ENCODE results near the gene MFSD12. TPM values are rescaled to one million over a fixed set of nuclear protein-coding genes. Genes with fewer than 3 reads are reported as not detected.

MFSD12 gene
- total and polyA plus RNA-seq, 4 donors, result 9.4 to 43.6 (median 24.6) TPM

DNA sequence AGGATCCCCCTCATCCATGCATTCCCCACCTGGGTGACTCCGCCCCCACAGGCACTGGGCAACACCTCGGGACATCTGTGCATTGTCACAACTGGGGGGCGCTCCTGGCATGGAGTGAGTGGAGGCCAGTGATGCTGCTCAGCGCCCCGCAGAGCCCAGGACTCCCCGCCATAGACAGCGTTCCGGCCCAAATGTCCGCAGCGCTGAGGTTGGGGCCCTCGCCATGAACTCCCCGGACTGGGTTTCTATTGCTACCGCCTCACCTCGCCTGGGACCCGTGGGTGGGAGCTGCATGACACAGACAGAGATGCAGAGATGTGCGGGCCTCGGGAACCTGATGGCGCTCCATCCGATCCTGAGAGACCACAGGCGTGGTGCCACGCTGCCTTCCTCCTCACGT lies 46.7 kb downstream of the MFSD12 start:
- H3K4me1 ChIP-seq (ENCODE audit: control insufficient read depth in 4 of 4, insufficient read depth in 4 of 4, low read length in 3 of 4), result peaks cover 18 to 74% (median 58%) of the 10 kb centered on the region in 4 donors
- no peak for DNase-seq (ENCODE audit: low spot score)
- no peak overlapping the region for H3K9ac ChIP-seq (ENCODE audit: low read depth in 1 of 2, low read length in 2 of 2)
- no peaks in the 10 kb centered on the region for H3K27me3 ChIP-seq (ENCODE audit: control insufficient read depth in 4 of 4, insufficient read depth in 4 of 4, low read length in 3 of 4)
- no peak overlapping the region for H3K27ac ChIP-seq (ENCODE audit: low read depth in 1 of 2, low read length in 2 of 2)
- no peaks in the 10 kb centered on the region for H3K9me3 ChIP-seq (ENCODE audit: control insufficient read depth in 4 of 4, low read length in 3 of 4)
- no peaks in the 10 kb centered on the region for H3K36me3 ChIP-seq (ENCODE audit: control insufficient read depth in 4 of 4, insufficient read depth in 3 of 4, low read depth in 1 of 4, low read length in 3 of 4)
- no peak for TF ChIP-seq GABPA (IDR thresholded peaks at IDR 0.05 in 1 of 2, conservative IDR thresholded peaks at IDR 0.05 in 1 of 2)
- TF ChIP-seq RAD21 (IDR thresholded peaks at IDR 0.05), result no peak
- H3K4me3 ChIP-seq (ENCODE audit: low read depth in 1 of 3, low read length in 3 of 3), result no peak overlapping the region
- WGBS, result 92% methylated on average over 22 of the region's 22 CpGs

DNA sequence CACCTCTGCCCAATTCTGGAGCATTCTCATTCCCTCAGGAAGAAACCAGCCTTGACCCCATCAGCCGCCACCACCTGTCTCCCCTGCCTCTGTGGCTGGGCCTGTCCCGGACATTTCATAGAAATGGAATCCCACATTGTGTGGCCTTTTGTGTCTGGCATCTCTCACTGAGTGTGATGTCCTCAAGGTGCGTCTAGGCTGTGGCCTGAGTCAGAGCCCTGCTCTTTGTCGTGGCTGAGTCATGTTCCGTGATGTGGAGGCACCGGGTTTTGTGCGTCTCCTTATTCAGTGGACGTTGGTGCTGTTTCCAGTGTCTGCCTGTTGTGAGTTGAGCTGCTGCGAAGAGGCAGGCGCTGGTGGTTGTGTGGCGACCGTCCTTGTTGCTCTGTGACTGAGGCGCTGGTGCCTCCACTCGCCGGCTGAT lies 47.8 kb downstream of the MFSD12 start:
- Histone ChIP-seq H3K36me3 (ENCODE audit: control insufficient read depth in 4 of 4, insufficient read depth in 3 of 4, low read depth in 1 of 4, low read length in 3 of 4) (no peaks in the 10 kb centered on the region), H3K4me1 (ENCODE audit: control insufficient read depth in 4 of 4, insufficient read depth in 4 of 4, low read length in 3 of 4) (peaks cover 19 to 77% (median 60%) of the 10 kb centered on the region in 4 donors), H3K9me3 (ENCODE audit: control insufficient read depth in 4 of 4, low read length in 3 of 4) (no peaks in the 10 kb centered on the region), H3K4me3 (ENCODE audit: low read depth in 1 of 3, low read length in 3 of 3) (no peak overlapping the region), H3K27ac (ENCODE audit: low read depth in 1 of 2, low read length in 2 of 2) (no peak overlapping the region), H3K9ac (ENCODE audit: low read depth in 1 of 2, low read length in 2 of 2) (no peak overlapping the region), H3K27me3 (ENCODE audit: control insufficient read depth in 4 of 4, insufficient read depth in 4 of 4, low read length in 3 of 4) (no peaks in the 10 kb centered on the region)
- TF ChIP-seq YY1 (IDR thresholded peaks at IDR 0.05), result no peak
- TF ChIP-seq, protein P1, sequence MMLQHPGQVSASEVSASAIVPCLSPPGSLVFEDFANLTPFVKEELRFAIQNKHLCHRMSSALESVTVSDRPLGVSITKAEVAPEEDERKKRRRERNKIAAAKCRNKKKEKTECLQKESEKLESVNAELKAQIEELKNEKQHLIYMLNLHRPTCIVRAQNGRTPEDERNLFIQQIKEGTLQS (IDR thresholded peaks at IDR 0.05), result no peak
- TF ChIP-seq HNF4A (conservative IDR thresholded peaks at IDR 0.05), result no peak
- TF ChIP-seq FOXA2 (IDR thresholded peaks at IDR 0.05), result no peak
- no peak for TF ChIP-seq RAD21 (IDR thresholded peaks at IDR 0.05)
- TF ChIP-seq, protein P2, sequence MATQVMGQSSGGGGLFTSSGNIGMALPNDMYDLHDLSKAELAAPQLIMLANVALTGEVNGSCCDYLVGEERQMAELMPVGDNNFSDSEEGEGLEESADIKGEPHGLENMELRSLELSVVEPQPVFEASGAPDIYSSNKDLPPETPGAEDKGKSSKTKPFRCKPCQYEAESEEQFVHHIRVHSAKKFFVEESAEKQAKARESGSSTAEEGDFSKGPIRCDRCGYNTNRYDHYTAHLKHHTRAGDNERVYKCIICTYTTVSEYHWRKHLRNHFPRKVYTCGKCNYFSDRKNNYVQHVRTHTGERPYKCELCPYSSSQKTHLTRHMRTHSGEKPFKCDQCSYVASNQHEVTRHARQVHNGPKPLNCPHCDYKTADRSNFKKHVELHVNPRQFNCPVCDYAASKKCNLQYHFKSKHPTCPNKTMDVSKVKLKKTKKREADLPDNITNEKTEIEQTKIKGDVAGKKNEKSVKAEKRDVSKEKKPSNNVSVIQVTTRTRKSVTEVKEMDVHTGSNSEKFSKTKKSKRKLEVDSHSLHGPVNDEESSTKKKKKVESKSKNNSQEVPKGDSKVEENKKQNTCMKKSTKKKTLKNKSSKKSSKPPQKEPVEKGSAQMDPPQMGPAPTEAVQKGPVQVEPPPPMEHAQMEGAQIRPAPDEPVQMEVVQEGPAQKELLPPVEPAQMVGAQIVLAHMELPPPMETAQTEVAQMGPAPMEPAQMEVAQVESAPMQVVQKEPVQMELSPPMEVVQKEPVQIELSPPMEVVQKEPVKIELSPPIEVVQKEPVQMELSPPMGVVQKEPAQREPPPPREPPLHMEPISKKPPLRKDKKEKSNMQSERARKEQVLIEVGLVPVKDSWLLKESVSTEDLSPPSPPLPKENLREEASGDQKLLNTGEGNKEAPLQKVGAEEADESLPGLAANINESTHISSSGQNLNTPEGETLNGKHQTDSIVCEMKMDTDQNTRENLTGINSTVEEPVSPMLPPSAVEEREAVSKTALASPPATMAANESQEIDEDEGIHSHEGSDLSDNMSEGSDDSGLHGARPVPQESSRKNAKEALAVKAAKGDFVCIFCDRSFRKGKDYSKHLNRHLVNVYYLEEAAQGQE (IDR thresholded peaks at IDR 0.05), result no peak
- no peak for TF ChIP-seq RXRA (IDR thresholded peaks at IDR 0.05)
- no peak for TF ChIP-seq EGR1 (IDR thresholded peaks at IDR 0.05; ENCODE audit: low read depth in 2 of 2)
- TF ChIP-seq FOXA1 (IDR thresholded peaks at IDR 0.05), result no peak
- TF ChIP-seq, protein P3, sequence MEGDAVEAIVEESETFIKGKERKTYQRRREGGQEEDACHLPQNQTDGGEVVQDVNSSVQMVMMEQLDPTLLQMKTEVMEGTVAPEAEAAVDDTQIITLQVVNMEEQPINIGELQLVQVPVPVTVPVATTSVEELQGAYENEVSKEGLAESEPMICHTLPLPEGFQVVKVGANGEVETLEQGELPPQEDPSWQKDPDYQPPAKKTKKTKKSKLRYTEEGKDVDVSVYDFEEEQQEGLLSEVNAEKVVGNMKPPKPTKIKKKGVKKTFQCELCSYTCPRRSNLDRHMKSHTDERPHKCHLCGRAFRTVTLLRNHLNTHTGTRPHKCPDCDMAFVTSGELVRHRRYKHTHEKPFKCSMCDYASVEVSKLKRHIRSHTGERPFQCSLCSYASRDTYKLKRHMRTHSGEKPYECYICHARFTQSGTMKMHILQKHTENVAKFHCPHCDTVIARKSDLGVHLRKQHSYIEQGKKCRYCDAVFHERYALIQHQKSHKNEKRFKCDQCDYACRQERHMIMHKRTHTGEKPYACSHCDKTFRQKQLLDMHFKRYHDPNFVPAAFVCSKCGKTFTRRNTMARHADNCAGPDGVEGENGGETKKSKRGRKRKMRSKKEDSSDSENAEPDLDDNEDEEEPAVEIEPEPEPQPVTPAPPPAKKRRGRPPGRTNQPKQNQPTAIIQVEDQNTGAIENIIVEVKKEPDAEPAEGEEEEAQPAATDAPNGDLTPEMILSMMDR (IDR thresholded peaks at IDR 0.05; ENCODE audit: low read depth, low read length, missing input control), result no peak
- no peak for TF ChIP-seq GABPA (IDR thresholded peaks at IDR 0.05 in 1 of 2, conservative IDR thresholded peaks at IDR 0.05 in 1 of 2)
- TF ChIP-seq HNF4G (IDR thresholded peaks at IDR 0.05), result no peak
- TF ChIP-seq JUND (IDR thresholded peaks at IDR 0.05), result no peak
- TF ChIP-seq, protein P4, sequence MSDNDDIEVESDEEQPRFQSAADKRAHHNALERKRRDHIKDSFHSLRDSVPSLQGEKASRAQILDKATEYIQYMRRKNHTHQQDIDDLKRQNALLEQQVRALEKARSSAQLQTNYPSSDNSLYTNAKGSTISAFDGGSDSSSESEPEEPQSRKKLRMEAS (IDR thresholded peaks at IDR 0.05), result no peak
- no peak for TF ChIP-seq SP1 (IDR thresholded peaks at IDR 0.05)
- no peak for DNase-seq (ENCODE audit: low spot score)
- 93% methylated on average over 15 of the region's 15 CpGs for WGBS

Data from liver (tissue), 9 donors.